OCI-LY1 (cell line): ENCODE results near the gene ZFHX3.

Experiments
- H2AFZ ChIP-seq: fragments of 200-600 bp; sonication (generic), shearing (Covaris generic); 2 replicates; pipeline ENCODE4 v1.6.0; 2014; ENCODE audit warnings: antibody characterized with exemption, mild to moderate bottlenecking, low read length
- H3F3A ChIP-seq: fragments of 200-600 bp; sonication (generic), shearing (Covaris generic); 2 replicates; pipeline ENCODE4 v1.6.0; 2014; ENCODE audit warnings: mild to moderate bottlenecking, antibody characterized with exemption, low read length, moderate library complexity; ENCODE audit not compliant: insufficient read depth
- H3K27ac ChIP-seq: fragments of 200-600 bp; sonication (generic); 2 replicates; pipeline ENCODE4 v1.5.1; 2014; ENCODE audit warnings: low read length, mixed run types, mild to moderate bottlenecking, low read depth; ENCODE audit not compliant: poor library complexity, severe bottlenecking
- H3K27me3 ChIP-seq: fragments of 200-600 bp; sonication (generic); 2 replicates; pipeline ENCODE4 v1.6.0; 2014; ENCODE audit warnings: antibody characterized with exemption, mild to moderate bottlenecking, low read length, moderate library complexity; ENCODE audit not compliant: insufficient read depth
- H3K36me3 ChIP-seq: fragments of 200-600 bp; sonication (generic); 2 replicates; pipeline ENCODE4 v1.6.1; 2014; ENCODE audit warnings: mild to moderate bottlenecking, antibody characterized with exemption, low read length, moderate library complexity, mixed read lengths; ENCODE audit not compliant: insufficient read depth
- H3K4me1 ChIP-seq: fragments of 200-600 bp; sonication (generic); 2 replicates; pipeline ENCODE4 v1.5.1; 2014; ENCODE audit warnings: mild to moderate bottlenecking, low read length, moderate library complexity; ENCODE audit not compliant: insufficient read depth, severe bottlenecking
- H3K4me2 ChIP-seq: fragments of 200-600 bp; sonication (generic), shearing (Covaris generic); 2 replicates; pipeline ENCODE4 v1.6.1; 2014; ENCODE audit warnings: low read length
- H3K4me3 ChIP-seq: fragments of 200-600 bp; sonication (generic); 2 replicates; pipeline ENCODE4 v1.5.1; 2014; ENCODE audit warnings: low read length, low read depth, mild to moderate bottlenecking, mixed read lengths; ENCODE audit not compliant: poor library complexity, severe bottlenecking
- H3K79me2 ChIP-seq: fragments of 200-600 bp; shearing (Covaris generic); 2 replicates; pipeline ENCODE4 v1.6.1; 2016; ENCODE audit warnings: mixed run types, low read length, mixed read lengths; ENCODE audit not compliant: insufficient read depth
- H3K9ac ChIP-seq: fragments of 200-600 bp; sonication (generic), shearing (Covaris generic); 2 replicates; pipeline ENCODE4 v1.6.1; 2014; ENCODE audit warnings: mild to moderate bottlenecking, low read length, mixed read lengths
- H3K9me2 ChIP-seq: fragments of 200-600 bp; sonication (generic), shearing (Covaris generic); 2 replicates; pipeline ENCODE4 v1.6.1; 2014; ENCODE audit warnings: low read depth, mild to moderate bottlenecking, low read length, mixed read lengths
- H3K9me3 ChIP-seq: fragments of 200-600 bp; shearing (Covaris generic); 2 replicates; pipeline ENCODE4 v1.6.1; 2014; ENCODE audit warnings: low read length, mixed read lengths
- H4K20me1 ChIP-seq: fragments of 200-600 bp; sonication (generic), shearing (Covaris generic); 2 replicates; pipeline ENCODE4 v1.6.0; 2016; ENCODE audit warnings: mild to moderate bottlenecking, low read length; ENCODE audit not compliant: insufficient read depth
- CTCF ChIP-seq: fragments of 200-600 bp; sonication (generic), shearing (Covaris generic); IDR thresholded peaks from 2 replicates; pipeline ENCODE4 v1.5.1; 2017; ENCODE audit warnings: mild to moderate bottlenecking, antibody characterized with exemption, low read length, moderate library complexity, mixed read lengths
- EZH2 ChIP-seq: fragments of 200-600 bp; sonication (generic), shearing (Covaris generic); IDR thresholded peaks from 2 replicates; pipeline ENCODE4 v1.8.0; 2017; ENCODE audit warnings: borderline replicate concordance, mixed run types, mild to moderate bottlenecking, antibody characterized with exemption, low read length, moderate library complexity, mixed read lengths

ZFHX3 gene

DNA sequence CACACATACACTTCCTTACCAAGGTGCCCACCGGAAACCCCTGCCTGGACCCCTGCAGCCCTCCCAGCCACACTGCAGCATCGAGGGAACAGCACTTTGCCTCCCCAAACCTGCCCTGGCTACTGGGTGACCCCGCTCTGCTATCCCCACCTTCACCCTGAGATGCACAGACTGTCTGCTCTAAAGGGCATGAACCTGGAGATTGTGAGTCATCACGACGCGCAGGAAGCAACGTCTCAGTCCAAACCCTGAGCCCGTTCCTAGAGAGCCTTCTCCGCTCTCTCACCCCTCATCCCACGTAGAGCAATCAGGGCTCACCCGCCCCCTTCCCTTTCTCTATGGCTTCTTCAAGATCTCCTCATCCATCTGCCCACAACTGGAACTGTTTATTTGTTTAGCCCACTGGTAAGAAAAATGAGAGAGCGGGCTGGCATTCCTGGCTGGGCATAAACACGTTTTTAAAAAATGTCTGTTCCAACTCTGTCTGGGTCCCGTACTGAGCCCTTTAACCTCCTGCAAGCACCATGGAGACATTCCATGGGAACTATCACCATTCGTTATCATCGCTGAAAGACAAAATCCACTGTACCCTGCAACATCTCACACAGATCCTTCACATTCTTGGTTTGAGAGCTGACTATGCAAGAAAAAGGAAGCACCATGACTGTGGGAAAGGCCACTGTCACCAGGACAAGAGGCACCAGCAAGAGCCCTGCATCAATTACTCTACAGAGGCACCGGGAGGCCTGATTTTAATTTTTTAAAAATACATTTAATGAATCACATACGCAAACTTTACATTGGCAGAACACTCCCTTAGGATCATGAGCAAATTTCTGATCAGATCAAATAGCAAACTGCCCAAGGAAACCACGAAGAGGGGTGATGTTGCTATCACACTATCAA is 28.2 kb downstream of the ZFHX3 start:
- Histone ChIP-seq H3K4me1 (no peaks in the 10 kb centered on the region), H3K36me3 (no peaks in the 10 kb centered on the region), H3K4me3 (no peak overlapping the region), H3F3A (no peaks in the 10 kb centered on the region), H3K9me3 (no peaks in the 10 kb centered on the region), H2AFZ (no peak overlapping the region), H3K79me2 (no peaks in the 10 kb centered on the region), H3K9me2 (no peaks in the 10 kb centered on the region), H3K4me2 (no peak overlapping the region), H3K27me3 (no peaks in the 10 kb centered on the region), H4K20me1 (no peaks in the 10 kb centered on the region), H3K9ac (no peak overlapping the region), H3K27ac (no peak overlapping the region)
- TF ChIP-seq CTCF (no peak), EZH2 (no peak)

- no peaks in the 10 kb centered on the region for H3K4me1 ChIP-seq
Observed at GRCh38 chr16:73018821-73019456, 29.0 kb downstream of the ZFHX3 start.

DNA sequence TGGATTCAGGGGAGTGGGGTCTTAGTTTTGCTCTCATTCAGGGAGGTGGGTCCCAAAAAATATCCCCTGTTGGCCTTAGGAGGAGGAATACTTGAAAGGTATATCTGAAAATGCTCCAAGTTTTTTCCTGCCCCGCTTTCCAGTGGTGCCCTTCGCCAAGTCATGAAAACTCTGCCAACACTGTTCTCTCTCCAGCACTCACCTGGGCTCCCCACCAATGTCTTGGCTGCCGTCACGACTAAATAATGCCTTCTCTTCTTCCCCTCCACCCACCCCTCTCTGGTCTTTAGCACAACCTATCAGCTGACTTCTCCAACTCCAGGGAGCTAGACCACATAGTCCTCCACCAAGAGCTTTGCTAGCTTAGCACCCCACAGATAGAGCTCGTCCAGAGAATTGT is 30.6 kb downstream of the ZFHX3 start:
- Histone ChIP-seq H3K27ac (no peak overlapping the region), H3K9me2 (no peaks in the 10 kb centered on the region), H2AFZ (no peak overlapping the region), H3F3A (no peaks in the 10 kb centered on the region), H4K20me1 (no peaks in the 10 kb centered on the region), H3K9me3 (no peaks in the 10 kb centered on the region), H3K4me3 (no peak overlapping the region), H3K4me1 (no peaks in the 10 kb centered on the region), H3K79me2 (no peaks in the 10 kb centered on the region), H3K27me3 (no peaks in the 10 kb centered on the region), H3K9ac (no peak overlapping the region), H3K4me2 (no peak overlapping the region), H3K36me3 (no peaks in the 10 kb centered on the region)
- TF ChIP-seq CTCF = no peak
- TF ChIP-seq EZH2 = no peak

More at GRCh38 chr16:73018821-73019456, 29.0 kb downstream of the ZFHX3 start:
- H3K9me2 ChIP-seq = no peaks in the 10 kb centered on the region
- H3K9ac ChIP-seq = no peak overlapping the region
- no peaks in the 10 kb centered on the region for H3K79me2 ChIP-seq
- H3K4me3 ChIP-seq = no peak overlapping the region
- H4K20me1 ChIP-seq = no peaks in the 10 kb centered on the region
- no peak overlapping the region for H3K27ac ChIP-seq
- no peaks in the 10 kb centered on the region for H3K36me3 ChIP-seq
- H3K27me3 ChIP-seq = no peaks in the 10 kb centered on the region
- no peak overlapping the region for H2AFZ ChIP-seq
- no peak overlapping the region for H3K4me2 ChIP-seq
- H3F3A ChIP-seq = no peaks in the 10 kb centered on the region
- TF ChIP-seq EZH2 (no peak), CTCF (no peak)
- H3K9me3 ChIP-seq = no peaks in the 10 kb centered on the region
